ENCODE measurements around the gene PRR5. TPM values are rescaled to one million over a fixed set of nuclear protein-coding genes. Genes with fewer than 3 reads are reported as not detected.
A peak's percentile ranks its signal among the peaks of the same experiment; 100 is the strongest.

PRR5 gene
- total RNA-seq, 1 experiment from 2014 or later, result 11.3 TPM

DNA sequence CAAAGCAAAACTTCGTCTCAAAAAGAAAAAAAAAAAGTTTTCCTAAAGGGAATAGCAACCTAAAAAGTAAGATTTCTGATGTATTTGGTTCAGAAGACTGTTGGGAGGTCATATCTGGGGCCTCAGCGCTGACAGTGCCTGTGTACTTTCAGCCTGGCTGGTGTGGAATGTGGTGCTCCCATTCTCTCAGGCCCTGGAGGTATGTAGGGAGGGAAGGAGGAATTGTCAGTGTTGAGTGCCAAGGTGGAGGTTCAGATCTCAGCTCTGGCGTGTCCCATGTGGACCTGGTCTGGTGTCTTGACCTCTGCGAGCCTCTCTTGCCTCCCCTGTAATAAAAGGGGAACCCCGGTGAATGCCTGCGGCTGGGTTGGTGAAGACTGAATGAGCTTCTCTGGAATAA is 22.4 kb downstream of the PRR5 start:
- DNase-seq (ENCODE audit: low read depth, low spot score), result no peak
- in situ Hi-C loops (cut with HindIII; ENCODE audit: low pct_unique_long_range_greater_than_20kb, low sequenced_read_pairs), result no loop called here

DNA sequence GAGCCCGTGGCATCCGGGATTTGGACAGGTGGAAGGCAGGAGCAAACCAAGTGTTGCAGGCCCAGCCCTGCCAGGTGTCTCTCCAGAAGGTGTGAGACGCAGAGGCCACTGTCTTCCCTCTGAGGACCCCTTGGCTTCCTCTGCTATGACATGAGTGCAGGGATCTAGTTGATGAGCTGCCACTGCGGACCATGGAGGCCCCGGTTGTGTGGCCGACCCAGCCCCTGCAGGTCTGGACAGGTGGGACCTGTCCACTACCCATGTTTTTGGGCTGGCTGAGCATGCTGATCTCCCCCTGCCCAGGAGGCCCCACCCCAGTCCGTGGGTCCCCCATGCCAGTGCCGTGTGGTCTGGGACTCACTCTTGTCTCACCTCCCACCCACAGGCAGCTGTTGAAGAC is 22.9 kb downstream of the PRR5 start:
- in situ Hi-C loops (cut with HindIII; ENCODE audit: low pct_unique_long_range_greater_than_20kb, low sequenced_read_pairs), result no loop called here
- no peak for DNase-seq (ENCODE audit: low read depth, low spot score)

DNA sequence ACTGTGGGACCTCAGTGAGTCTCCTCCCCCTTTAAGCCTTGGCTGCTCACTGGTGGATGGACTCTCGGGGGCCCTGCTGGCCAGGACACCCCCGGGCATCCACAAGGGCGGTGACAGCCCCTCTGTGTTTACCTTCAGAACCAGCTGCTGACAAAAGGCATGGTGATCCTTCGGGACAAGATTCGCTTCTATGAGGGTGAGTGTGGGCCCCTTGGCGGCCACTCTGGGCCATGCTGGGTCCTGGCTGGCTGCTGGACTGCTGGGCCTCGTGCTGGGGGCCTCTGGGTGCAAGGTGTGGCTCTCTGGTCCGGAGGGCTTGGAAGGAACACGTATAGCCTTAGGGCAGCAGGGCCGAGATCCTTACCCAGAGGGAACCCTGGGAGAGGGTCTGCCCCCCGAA is 24.4 kb downstream of the PRR5 start:
- no peak for DNase-seq (ENCODE audit: low read depth, low spot score)
- in situ Hi-C loops (cut with HindIII; ENCODE audit: low pct_unique_long_range_greater_than_20kb, low sequenced_read_pairs), result no loop called here

DNA sequence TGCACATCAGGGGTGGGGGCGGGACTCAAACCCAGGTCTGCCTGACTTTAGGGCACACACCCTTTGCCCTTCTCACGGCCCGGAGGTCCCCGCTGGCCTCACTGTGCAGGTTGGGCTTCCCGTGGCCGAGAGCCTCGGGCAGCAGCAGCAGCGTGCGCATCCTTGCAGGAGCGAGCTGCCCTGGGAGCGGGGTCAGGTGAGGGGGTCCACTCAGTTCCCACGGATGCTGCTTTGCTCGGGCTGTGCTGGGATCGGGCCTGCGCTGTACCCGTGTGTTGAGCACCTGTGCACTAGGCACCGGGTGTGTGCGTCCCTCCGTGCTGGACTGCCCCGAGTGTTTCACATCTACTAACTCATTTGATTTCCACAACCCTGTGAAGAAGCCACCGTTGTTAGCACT is 25.1 kb downstream of the PRR5 start:
- in situ Hi-C loops (cut with HindIII; ENCODE audit: low pct_unique_long_range_greater_than_20kb, low sequenced_read_pairs), result no loop called here
- no peak for DNase-seq (ENCODE audit: low read depth, low spot score)

DNA sequence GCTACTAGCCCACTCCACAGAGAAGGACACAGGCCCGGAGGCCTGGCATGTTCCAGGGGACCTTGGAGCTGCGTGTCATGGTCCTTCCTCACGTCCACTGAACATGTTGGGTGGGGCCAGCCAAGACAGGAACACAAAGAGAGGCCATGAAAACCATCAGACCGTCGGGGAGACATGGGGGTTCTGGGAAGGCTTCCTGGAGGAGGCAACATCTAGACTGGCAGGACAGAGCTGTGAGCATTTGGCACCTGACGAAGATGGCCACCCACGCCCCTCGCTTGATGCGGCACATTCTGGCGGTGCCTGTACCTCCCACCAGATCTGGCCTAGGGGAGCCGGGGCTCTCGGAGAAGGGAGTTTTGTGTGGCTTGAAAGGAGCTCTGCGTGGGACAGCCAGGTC is 25.7 kb downstream of the PRR5 start:
- in situ Hi-C loops (cut with HindIII; ENCODE audit: low pct_unique_long_range_greater_than_20kb, low sequenced_read_pairs), result no loop called here

DNA sequence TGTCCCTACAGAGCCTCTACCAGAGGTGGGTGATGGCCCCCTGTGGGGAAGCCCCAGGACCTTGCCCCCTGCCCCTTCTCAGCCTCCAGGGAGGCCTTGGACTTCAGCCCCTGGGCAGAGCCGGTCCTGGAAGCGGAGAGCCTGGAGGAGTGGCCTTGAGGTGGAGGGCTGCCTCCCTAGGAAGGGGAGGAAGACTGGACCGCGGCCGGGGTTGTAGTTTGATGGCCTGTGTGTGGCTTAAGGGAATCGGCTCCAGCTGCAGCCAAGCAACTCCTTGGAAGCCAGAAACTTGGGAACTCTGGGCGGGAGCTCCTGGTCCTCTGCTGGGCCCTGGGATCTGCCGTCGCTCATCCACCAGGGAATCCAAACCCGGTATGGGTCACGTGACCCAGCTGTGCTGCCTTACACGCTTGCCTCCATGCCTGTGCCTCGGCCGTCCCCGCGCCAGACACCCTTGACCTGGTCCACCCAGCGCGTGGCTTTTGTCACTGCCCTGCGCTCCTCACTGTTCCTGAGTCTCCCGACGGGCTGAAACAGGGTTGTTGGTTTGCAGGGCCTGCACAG is 26.8 kb downstream of the PRR5 start:
- no peak for DNase-seq (ENCODE audit: low read depth, low spot score)
- in situ Hi-C loops (cut with HindIII; ENCODE audit: low pct_unique_long_range_greater_than_20kb, low sequenced_read_pairs), result no loop called here

More for the DNA sequence above, 25.7 kb downstream of the PRR5 start:
- no peak for DNase-seq (ENCODE audit: low read depth, low spot score)

DNA sequence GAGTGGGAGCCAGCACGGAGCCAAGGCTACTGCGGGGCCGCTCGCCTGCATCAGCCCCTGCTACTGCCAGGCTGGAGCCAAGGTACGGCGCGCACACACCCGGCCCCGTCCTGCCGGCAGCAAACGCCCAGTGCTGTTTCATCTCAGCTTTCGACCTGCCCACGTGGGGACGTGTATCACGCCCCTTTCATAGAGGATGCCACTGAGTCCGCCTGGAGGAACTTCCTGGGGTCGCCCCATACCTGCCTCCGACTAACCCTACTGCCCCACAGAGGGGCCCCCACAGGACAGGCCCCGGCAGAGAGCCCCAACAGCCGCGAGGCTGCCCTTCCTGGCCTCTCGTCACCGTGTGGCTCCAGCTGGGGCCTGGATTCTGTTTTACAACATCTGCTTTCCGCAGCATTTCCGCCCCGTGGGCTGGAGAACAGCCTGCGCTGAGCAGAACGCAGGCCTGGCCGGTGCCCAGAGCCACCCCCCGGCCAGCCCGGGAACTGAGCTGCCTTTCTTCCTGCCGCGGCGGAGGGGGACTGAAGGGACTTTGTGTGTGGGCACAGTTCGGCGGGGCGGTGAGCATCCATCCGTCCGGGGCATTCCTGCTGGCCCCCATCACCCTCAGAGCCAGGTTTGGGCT is 27.5 kb downstream of the PRR5 start:
- no peak for DNase-seq (ENCODE audit: low read depth, low spot score)
- in situ Hi-C loops (cut with HindIII; ENCODE audit: low pct_unique_long_range_greater_than_20kb, low sequenced_read_pairs), result no loop called here

DNA sequence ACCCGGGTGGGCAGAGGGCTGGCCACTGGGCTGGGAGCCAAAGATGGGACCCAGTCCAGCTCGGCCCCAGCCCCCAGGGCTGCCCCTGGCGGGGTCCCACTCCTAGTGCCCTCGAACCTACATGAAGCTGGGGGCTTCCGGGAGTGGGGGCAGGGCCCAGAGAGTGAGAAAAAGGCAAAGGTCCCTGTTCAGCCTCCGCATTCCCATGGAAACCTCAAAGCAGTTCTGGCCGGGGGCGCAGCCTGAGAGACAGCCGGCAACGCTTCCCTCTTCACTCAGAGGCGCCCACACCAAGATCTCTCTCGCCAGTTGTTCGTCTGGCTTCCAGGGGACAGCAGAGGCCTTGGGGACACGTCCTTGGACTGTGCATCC is 28.0 kb downstream of the PRR5 start:
- in situ Hi-C loops (cut with HindIII; ENCODE audit: low pct_unique_long_range_greater_than_20kb, low sequenced_read_pairs), result no loop called here
- no peak for DNase-seq (ENCODE audit: low read depth, low spot score)

DNA sequence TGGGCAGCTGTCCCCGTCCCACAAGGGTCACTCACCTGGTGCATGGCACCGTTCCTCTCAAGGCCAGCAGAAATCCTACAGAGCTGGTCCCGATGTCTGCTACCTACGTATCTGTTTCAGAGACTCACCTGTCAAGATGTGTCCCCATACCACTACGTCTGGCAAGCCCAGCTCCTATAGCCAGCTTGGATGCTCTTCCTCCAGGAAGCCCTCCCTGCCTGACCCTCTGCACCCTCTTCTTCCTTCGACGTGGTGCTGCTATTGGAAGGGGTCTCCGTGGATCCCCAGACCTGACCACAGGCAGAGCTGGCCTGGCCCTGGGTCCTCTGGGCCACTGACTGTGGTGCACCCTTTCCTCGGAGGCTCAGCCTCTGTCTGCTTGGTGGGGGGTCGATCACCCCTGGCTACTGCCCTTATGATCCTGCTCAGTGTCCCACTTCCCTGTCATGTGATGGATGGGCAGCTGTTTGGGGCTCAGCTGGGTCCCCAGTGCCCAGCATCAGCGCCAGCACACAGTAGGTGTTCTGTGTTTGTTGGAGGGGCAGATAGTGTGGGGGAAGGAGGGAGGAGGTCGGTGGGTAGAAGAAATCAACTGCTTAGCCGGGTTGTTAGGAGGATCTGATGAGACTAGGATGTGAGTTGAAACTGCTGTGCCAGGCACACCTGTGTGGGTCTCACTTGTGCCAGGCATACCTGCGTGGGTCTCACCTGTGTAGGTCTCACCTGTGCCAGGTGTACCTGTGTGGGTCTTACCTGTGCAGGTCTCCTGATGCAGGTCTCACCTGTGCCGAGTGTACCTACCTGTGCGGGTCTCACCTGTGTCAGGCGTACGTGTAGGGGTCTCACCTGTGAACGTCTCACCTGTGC is 28.7 kb downstream of the PRR5 start:
- DNase-seq (ENCODE audit: low read depth, low spot score), result no peak

DNA sequence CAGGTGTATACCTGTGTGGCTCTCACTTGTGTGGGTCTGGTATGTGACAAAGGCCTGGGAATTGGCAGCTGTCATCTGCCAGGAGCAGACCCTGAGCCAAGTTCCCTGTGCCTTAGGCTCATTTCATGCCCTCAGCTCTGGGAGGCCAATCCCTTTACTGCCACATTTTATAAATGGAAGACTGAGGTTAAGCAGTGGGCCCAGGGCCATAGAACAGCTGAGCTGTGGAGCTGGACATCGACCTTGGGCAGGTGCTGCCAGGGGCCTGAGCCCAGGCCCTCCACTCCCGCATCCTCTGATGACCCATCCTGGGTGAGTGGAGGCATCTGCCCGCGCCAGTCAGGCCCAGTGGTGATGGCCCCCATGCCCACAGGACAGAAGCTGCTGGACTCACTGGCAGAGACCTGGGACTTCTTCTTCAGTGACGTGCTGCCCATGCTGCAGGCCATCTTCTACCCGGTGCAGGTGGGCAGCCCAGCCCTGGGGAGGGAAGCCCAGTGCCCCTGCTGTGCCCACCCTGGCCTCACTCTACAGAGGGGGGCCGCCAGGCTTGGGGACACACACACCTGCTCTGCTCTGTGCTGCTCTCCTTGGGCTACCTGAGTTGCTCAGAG is 29.5 kb downstream of the PRR5 start:
- in situ Hi-C loops (cut with HindIII; ENCODE audit: low pct_unique_long_range_greater_than_20kb, low sequenced_read_pairs), result no loop called here

More for the DNA sequence above, 28.7 kb downstream of the PRR5 start:
- in situ Hi-C loops (cut with HindIII; ENCODE audit: low pct_unique_long_range_greater_than_20kb, low sequenced_read_pairs), result no loop called here

DNA sequence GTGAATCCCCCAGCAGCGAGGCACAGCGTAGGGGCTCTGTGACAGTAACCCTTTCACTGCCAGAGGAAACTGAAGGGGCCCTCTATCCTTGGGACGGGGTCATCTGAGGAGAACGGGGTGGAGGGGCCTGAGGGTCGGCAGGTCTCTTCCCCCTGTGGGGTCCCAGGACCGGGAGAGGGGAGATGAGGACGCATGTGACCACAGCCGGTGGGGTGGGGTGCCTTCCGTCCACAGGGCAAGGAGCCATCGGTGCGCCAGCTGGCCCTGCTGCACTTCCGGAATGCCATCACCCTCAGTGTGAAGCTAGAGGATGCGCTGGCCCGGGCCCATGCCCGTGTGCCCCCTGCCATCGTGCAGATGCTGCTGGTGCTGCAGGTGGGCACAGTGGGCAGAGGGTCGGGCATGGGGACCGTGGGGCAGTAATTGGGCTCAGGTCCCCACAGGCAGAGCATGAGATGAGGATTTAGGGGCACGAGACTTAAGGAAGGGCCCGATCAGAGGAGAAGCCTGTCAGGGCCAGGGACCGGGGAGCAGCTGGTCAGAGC is 30.1 kb downstream of the PRR5 start:
- DNase-seq (ENCODE audit: low read depth, low spot score), result no peak
- in situ Hi-C loops (cut with HindIII; ENCODE audit: low pct_unique_long_range_greater_than_20kb, low sequenced_read_pairs), result no loop called here

More for the DNA sequence above, 29.5 kb downstream of the PRR5 start:
- no peak for DNase-seq (ENCODE audit: low read depth, low spot score)

DNA sequence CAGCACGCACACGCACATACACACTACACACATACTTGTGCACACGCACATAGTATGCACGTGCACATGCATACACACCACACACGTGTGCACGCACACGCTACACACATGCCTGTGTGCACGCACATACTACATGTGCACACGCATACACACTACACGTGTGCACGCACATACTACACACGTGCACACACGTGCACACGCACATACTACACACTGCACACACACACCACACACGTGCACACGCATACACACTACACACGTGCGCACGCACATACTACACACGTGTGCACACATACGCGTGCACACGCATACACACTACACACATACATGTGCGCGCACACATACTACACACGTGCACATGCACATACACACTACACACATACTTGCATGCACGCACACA is 30.7 kb downstream of the PRR5 start:
- DNase-seq (ENCODE audit: low read depth, low spot score), result no peak
- in situ Hi-C loops (cut with HindIII; ENCODE audit: low pct_unique_long_range_greater_than_20kb, low sequenced_read_pairs), result no loop called here

DNA sequence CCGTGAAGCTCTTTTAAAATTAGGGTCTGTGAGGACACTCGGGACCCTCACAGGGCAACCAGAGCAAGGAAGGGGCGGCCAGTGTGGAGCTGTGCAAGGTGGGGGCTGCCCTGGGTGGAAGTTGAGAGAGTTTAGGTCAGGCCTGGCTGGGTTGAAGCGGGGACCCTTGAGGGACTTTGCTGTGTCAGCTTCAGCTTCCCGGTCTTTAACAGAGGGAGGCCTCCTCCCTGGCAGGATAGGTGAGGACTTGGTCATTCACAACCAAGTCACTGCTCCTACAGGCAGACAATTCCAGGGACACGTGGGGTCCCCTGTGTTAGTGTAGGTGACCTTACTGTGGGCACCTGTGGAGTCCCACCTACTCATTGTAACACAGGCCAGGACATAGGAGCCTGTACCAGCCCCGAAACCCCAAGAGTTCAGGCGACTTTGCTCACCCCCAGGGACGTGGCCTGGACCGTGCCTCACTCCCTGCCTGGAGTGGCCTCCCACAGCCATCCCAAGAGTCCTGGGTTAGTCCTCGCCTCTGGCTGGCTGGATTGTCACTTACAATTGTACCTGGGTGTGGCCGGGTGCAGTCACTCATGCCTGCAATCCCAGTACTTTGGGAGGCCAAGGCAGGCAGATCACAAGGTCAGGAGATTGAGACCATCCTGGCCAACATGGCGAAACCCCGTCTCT is 31.6 kb downstream of the PRR5 start:
- no peak for DNase-seq (ENCODE audit: low read depth, low spot score)
- in situ Hi-C loops (cut with HindIII; ENCODE audit: low pct_unique_long_range_greater_than_20kb, low sequenced_read_pairs), result no loop called here

DNA sequence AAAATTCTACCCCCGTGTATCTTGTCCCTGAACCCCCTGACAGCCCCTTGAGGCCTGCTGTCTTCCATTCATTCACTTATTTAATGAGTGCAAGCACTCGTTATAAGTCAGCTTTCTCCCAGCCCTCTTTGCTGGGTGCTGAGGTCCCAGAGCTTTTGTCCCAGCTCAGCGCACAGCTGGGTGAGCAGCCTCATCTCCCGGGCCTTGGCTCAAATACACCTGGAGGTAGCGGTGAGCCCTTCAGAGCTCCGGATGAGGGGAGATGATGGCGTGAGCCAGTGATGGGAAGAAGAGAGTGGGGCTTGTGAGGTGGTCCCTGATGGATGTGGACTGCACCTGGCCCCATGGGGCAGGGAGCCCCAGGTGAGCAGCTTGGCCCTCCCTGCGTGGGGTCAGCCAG is 32.3 kb downstream of the PRR5 start:
- in situ Hi-C loops (cut with HindIII; ENCODE audit: low pct_unique_long_range_greater_than_20kb, low sequenced_read_pairs), result no loop called here
- no peak for DNase-seq (ENCODE audit: low read depth, low spot score)

DNA sequence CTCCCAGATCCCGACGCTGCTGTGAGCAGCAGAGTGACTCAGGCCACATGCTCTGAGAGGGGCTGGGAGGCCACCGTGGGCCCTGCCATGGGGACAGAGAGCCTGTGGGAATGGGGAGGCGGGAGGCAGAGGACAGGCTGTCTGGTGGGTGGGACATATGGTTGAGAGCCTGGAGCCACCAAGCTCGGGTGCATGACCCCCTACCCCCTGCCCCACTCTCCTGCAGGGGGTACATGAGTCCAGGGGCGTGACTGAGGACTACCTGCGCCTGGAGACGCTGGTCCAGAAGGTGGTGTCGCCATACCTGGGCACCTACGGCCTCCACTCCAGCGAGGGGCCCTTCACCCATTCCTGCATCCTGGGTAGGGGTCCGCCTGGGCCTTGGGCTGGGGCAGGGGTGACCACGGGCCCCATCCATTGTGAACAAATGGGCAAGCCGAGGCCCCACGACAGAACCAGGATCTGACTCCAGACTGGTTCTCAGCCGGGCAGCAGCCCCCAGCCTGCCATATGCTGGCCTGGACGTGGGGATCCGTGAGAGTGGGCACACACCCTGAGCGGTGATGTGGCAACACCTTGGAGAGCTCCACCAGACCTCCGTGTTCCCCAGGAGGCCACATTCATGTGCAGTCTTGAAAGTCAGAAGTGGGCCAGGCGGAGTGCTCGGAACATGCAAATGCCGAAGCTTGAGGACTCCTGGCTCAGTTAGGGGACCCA is 33.0 kb downstream of the PRR5 start:
- DNase-seq (ENCODE audit: low read depth, low spot score), result no peak
- in situ Hi-C loops (cut with HindIII; ENCODE audit: low pct_unique_long_range_greater_than_20kb, low sequenced_read_pairs), result no loop called here

DNA sequence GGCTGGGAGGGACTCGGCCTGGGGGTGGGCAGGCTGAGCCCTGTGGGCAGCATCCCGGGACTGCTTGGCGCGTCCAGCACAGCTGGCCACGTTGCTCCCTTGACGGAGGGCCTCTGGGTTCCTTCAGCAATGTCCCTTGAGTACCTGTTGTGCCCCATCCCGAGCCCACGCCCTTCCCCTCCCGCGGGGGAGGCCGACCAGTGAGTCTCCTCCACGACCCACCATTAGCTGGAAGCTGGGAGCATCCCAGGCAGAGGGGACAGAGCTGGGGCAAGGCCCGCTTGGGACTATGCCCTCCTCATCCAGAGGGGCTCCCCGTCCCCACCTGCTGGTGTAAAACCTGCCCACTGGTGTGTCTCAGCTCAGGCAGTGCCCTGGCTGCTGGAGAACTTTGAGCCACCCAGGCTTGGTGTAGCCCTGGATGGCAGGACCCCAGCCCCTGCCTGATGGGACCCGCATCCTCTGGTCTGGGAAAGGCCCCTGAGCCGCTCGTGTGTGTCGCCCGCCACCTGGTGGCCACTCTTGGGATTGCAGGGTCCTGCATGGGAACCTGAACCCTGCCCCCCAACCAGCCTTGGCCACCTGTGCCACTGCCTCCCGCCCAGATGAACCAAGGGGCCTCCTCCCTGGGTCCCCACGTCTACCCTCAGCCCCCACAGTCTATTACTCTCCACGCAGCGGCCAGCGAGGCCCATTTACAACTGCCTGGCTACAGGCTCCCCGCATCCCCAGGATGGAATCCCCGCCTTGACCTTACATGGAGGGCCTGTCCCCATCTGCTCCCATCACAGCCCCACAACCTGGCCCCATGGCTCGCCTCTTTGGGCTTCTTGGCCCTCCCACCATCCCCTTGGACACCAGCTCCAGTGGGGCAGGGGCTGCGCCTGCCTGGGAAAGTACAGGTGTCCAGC is 33.8 kb downstream of the PRR5 start:
- in situ Hi-C loops (cut with HindIII; ENCODE audit: low pct_unique_long_range_greater_than_20kb, low sequenced_read_pairs), result no loop called here
- DNase-seq (ENCODE audit: low read depth, low spot score), result peak; percentile 69
